Measurements from ENCODE around the gene AACS.

Gene AACS

GRCh38 chr12:125025606-125026235 lies 39.5 kb upstream of the AACS start:
- H3K4me1 ChIP-seq (ENCODE audit: control insufficient read depth, insufficient read depth, low read length), result no peaks in the 10 kb centered on the region; the same call in 1 of the 2 replicates
- TF ChIP-seq PRDM10 (tag by site-specific recombination; IDR thresholded peaks at IDR 0.05), result no peak
- no peak for TF ChIP-seq ZNF513 (tag by site-specific recombination; IDR thresholded peaks at IDR 0.05)
- no peak for TF ChIP-seq ZNF707 (tag by site-specific recombination; IDR thresholded peaks at IDR 0.05)
- no peak for TF ChIP-seq KLF8 (tag by site-specific recombination; IDR thresholded peaks at IDR 0.05)
- TF ChIP-seq ZNF184 (tag by site-specific recombination; IDR thresholded peaks at IDR 0.05), result no peak
- no peak for TF ChIP-seq ZNF555 (tag by site-specific recombination; conservative IDR thresholded peaks at IDR 0.05)
- no peak for TF ChIP-seq ZNF561 (tag by site-specific recombination; IDR thresholded peaks at IDR 0.05; ENCODE audit: borderline replicate concordance)
- no peak for TF ChIP-seq ZNF843 (tag by site-specific recombination; IDR thresholded peaks at IDR 0.05)
- no peak for TF ChIP-seq ZNF571 (tag by site-specific recombination; IDR thresholded peaks at IDR 0.05)
- no peak for TF ChIP-seq OVOL3 (tag by site-specific recombination; IDR thresholded peaks at IDR 0.05)
- no peak for TF ChIP-seq ZNF10 (tag by site-specific recombination; IDR thresholded peaks at IDR 0.05)
- H3K9me3 ChIP-seq (ENCODE audit: control insufficient read depth, insufficient read depth, low read depth, low read length), result no peaks in the 10 kb centered on the region
- POLR2A ChIA-PET, result no interaction called here
- no peak overlapping the region for H3K4me3 ChIP-seq (ENCODE audit: low read depth, low read length)
- no peak overlapping the region for H3K27ac ChIP-seq (ENCODE audit: extremely low read depth, low read depth, low read length)
- CTCF ChIA-PET, result no interaction called here
- H3K36me3 ChIP-seq (ENCODE audit: control insufficient read depth in 2 of 2, insufficient read depth in 1 of 2, low read length in 2 of 2), result peaks cover 13 to 35% of the 10 kb centered on the region in 2 experiments

GRCh38 chr12:125028106-125028505 lies 37.1 kb upstream of the AACS start:
- Histone ChIP-seq H3K27ac (ENCODE audit: extremely low read depth, low read depth, low read length) (no peak overlapping the region), H3K4me1 (ENCODE audit: control insufficient read depth, insufficient read depth, low read length) (no peaks in the 10 kb centered on the region; the same call in 1 of the 2 replicates), H3K9me3 (ENCODE audit: control insufficient read depth, insufficient read depth, low read depth, low read length) (no peaks in the 10 kb centered on the region), H3K4me3 (ENCODE audit: low read depth, low read length) (no peak overlapping the region), H3K36me3 (ENCODE audit: control insufficient read depth in 2 of 2, insufficient read depth in 1 of 2, low read length in 2 of 2) (peaks cover 9 to 26% of the 10 kb centered on the region in 2 experiments)
- POLR2A ChIA-PET, result no interaction called here
- TF ChIP-seq ZNF354C (tag by site-specific recombination; IDR thresholded peaks at IDR 0.05; ENCODE audit: borderline replicate concordance, low read depth), result no peak
- TF ChIP-seq ZNF654 (tag by site-specific recombination; IDR thresholded peaks at IDR 0.05; ENCODE audit: low read depth), result no peak
- no peak for TF ChIP-seq GLI4 (tag by site-specific recombination; IDR thresholded peaks at IDR 0.05)
- TF ChIP-seq ZNF37A (tag by site-specific recombination; IDR thresholded peaks at IDR 0.05), result no peak
- TF ChIP-seq ZNF280C (tag by site-specific recombination; IDR thresholded peaks at IDR 0.05), result no peak
- no peak for TF ChIP-seq ZNF560 (tag by site-specific recombination; IDR thresholded peaks at IDR 0.05; ENCODE audit: borderline replicate concordance)
- CTCF ChIA-PET, result no interaction called here
